Breast epithelium (tissue), 4 donors: ENCODE data around the gene CFAP119. TPM values are rescaled to one million over a fixed set of nuclear protein-coding genes. Genes with fewer than 3 reads are reported as not detected.

Source experiments
- DNase-seq, 2 donors: peaks; one replicate each; pipeline ENCODE4 v3.0.0-alpha.2; 2019; ENCODE audit warnings: low spot score in 2 of 2
- H3K27ac ChIP-seq, 2 donors: fragments of 200-600 bp; sonication (generic) in 1 of 2; one replicate each; pipeline ENCODE4 v1.5.1; 2016 to 2019; ENCODE audit warnings: mild to moderate bottlenecking in 1 of 2
- H3K27me3 ChIP-seq, 2 donors: fragments of 200-600 bp; sonication (generic) in 1 of 2; one replicate each; pipeline versions ENCODE4 v1.5.1 to v1.6.0; 2017 to 2019; ENCODE audit warnings: control low read depth in 1 of 2, mild to moderate bottlenecking in 1 of 2
- H3K36me3 ChIP-seq: fragments of 200-600 bp; one replicate; pipeline ENCODE4 v1.5.1; 2019
- H3K4me1 ChIP-seq, 2 donors: fragments of 200-600 bp; sonication (generic); one replicate each; pipeline ENCODE4 v1.5.1; 2016 to 2019; ENCODE audit warnings: control low read depth in 1 of 2
- H3K4me3 ChIP-seq, 3 donors: fragments of 200-600 bp; sonication (generic); 1 replicate in 2 of 3; 2 replicates in 1 of 3; pipeline ENCODE4 v1.5.1; 2016 to 2019; ENCODE audit warnings: mild to moderate bottlenecking in 3 of 3, moderate library complexity in 2 of 3
- H3K9me3 ChIP-seq, 2 donors: fragments of 200-600 bp; sonication (generic) in 1 of 2; one replicate each; pipeline ENCODE4 v1.5.1; 2016 to 2019; ENCODE audit warnings: control low read depth in 1 of 2
- CTCF ChIP-seq, 3 donors: fragments of 450-650 bp; IDR thresholded peaks; one replicate each; pipeline ENCODE4 v1.5.1; 2016 to 2017; ENCODE audit warnings: antibody characterized with exemption in 3 of 3, mild to moderate bottlenecking in 3 of 3, moderate library complexity in 3 of 3
- POLR2A ChIP-seq: fragments of 450-650 bp; IDR thresholded peaks from one replicate; pipeline ENCODE4 v1.6.1; 2016; ENCODE audit warnings: antibody characterized with exemption, mild to moderate bottlenecking, moderate library complexity
- POLR2AphosphoS5 ChIP-seq, 3 donors: sonication (generic); formaldehyde crosslinking; IDR thresholded peaks; one replicate each; pipeline ENCODE4 v1.6.1; 2017; ENCODE audit warnings: antibody characterized with exemption in 3 of 3
- intact Hi-C: fragments of 100-400 bp; cut with DNase I; formaldehyde crosslinking; loops from one replicate; pipeline ENCODE4 v1.15.1; 2023; ENCODE audit warnings: low total_unique reads
- total RNA-seq, 3 donors: library from RNA; depleted of rRNA; stranded (reverse); fragments of >200 nt; gene quantifications; one replicate each; pipeline ENCODE4 v1.1.0, GENCODE V29; 2016

CFAP119 gene
- total RNA-seq, 3 donors from 2014 or later, result 1.4 to 17.1 (median 13.4) TPM

GRCh38 chr16:30787613-30788378 is 25.9 kb upstream of the CFAP119 start:
- Histone ChIP-seq H3K36me3 (peaks cover 10% of the 10 kb centered on the region), H3K4me3 (peak overlapping the region; percentile 93 to 97 (median 96)), H3K9me3 (no peaks in the 10 kb centered on the region), H3K27me3 (no peaks in the 10 kb centered on the region), H3K4me1 (peaks cover 0 to 6% of the 10 kb centered on the region in 2 donors), H3K27ac (peak overlapping the region; percentile 91)
- intact Hi-C loops, result no loop called here
- DNase-seq, result no peak
- no peak for TF ChIP-seq POLR2AphosphoS5 (IDR thresholded peaks at IDR 0.05)
- TF ChIP-seq CTCF (IDR thresholded peaks at IDR 0.05), result no peak
- no peak for TF ChIP-seq POLR2A

GRCh38 chr16:30786936-30787612 is 25.2 kb upstream of the CFAP119 start, which contains the start of gene ZNF629:
Gene ZNF629 (minus strand): TSS chr16:30787205. CDS start chr16:30784482, 2,723 bp downstream.
- no peak for TF ChIP-seq POLR2A
- peak in 1 of 3 donors; percentile 26 for TF ChIP-seq POLR2AphosphoS5 (IDR thresholded peaks at IDR 0.05)
- peak in 1 of 3 donors; percentile 25 for TF ChIP-seq CTCF (IDR thresholded peaks at IDR 0.05)
- intact Hi-C loops, result no loop called here
- Histone ChIP-seq H3K9me3 (no peaks in the 10 kb centered on the region), H3K36me3 (peaks cover 11% of the 10 kb centered on the region), H3K4me1 (peaks cover 0 to 6% of the 10 kb centered on the region in 2 donors), H3K27ac (peak within 1 kb of the TSS; percentile 91), H3K4me3 (peak within 1 kb of the TSS; percentile 93 to 97 (median 96)), H3K27me3 (no peaks in the 10 kb centered on the region)
- DNase-seq, result peak; percentile 54 to 74

DNA sequence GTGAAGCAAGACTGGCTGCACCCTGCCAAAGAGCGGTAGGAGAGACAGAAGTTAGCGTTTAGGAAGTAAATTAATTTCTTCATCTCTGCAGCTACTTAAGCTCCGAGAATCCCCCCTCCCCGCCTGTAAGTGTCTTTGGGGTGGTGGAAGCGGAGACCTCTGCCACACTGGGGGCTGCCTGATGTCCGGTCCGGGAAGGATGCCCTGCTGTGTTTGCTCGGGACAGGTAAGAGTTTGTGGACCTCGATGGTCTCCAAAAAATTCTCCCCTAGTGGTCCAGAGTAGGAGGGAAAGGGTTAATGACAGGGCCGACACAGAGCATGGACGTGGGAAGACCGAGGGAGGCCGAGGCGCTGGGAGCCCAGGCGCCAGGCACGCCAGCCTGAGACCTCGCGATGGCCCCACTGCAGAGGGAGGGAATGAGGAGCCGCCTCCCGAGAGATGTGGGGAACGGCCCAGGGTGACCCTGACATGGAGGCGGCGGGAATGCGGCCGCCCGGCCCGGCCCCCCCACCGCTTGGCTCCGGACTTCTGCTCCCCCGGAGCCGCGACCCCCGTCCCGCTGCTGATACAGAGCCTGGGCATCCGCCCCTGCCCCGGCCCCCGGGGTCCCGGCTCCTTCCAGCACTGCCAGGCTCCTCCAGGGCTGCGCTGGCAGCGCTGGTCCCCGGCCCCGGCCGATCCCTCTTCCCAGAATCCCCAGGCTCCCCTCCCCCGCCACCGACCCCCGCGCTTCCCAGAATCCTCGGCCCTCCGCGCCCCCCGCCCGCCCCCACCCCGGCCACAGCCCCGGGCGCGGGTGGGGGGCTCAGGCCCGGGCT is 24.5 kb upstream of the CFAP119 start:
- H3K27me3 ChIP-seq, result no peaks in the 10 kb centered on the region
- peaks cover 0 to 6% of the 10 kb centered on the region in 2 donors for H3K4me1 ChIP-seq
- no peak for DNase-seq
- no peak for TF ChIP-seq CTCF (IDR thresholded peaks at IDR 0.05)
- no peak for TF ChIP-seq POLR2AphosphoS5 (IDR thresholded peaks at IDR 0.05)
- TF ChIP-seq POLR2A, result no peak
- H3K4me3 ChIP-seq, result peak overlapping the region; percentile 93 to 97 (median 96)
- intact Hi-C loops, result no loop called here
- H3K9me3 ChIP-seq, result no peaks in the 10 kb centered on the region
- peaks cover 11% of the 10 kb centered on the region for H3K36me3 ChIP-seq
- peak overlapping the region; percentile 91 for H3K27ac ChIP-seq

DNA sequence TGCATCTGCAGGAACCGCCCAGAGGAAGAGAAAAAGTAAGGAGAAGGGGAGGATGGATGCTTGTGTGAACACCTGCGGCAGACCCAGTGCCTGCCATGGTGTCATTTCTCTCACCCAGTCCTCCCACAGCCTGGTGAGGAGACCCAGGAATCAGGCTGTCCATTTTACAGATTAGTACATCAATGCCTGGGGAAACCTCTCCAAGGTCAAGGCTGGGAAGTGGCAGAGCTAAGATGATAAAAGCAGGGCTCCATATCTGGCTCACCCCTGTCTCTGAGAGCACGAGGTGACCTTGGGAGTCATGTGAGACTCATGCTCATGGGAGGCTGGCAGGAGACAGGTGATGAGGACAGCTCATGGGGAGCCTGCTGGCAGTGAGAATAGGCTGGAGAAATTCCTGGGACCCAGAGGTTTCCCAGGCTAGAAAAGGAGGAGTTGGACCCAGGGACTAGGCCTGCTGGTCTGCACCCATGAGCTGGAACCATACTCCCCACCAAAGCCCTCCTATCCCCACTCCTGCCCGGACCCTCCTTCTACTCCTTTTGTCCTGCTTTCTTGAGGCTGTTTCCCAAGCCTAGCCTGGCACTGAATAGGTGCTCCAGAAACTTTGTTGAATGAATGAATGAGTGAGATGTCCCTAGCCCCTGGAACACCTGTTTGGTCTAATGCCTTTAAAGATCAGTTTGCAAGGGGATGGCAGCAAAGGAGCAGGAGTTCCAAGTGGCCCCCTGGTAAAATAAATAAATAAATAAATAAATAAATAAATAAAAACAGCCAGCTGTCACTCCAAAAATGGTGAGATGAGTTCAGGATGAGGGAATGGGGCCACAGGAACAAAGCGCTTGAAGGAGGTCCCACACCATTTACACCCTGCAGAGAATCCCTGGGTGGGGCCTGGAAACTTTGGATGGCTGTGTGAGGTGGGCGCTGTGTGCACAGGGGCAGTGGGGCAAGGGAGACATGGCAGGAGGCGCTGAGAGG is 23.6 kb upstream of the CFAP119 start:
- peak overlapping the region; percentile 93 to 97 (median 96) for H3K4me3 ChIP-seq
- peak overlapping the region in 1 of 2 donors; percentile 91 for H3K27ac ChIP-seq
- no peaks in the 10 kb centered on the region for H3K27me3 ChIP-seq
- DNase-seq, result no peak
- TF ChIP-seq POLR2AphosphoS5 (IDR thresholded peaks at IDR 0.05) (no peak), POLR2A (no peak), CTCF (IDR thresholded peaks at IDR 0.05) (no peak)
- intact Hi-C loops, result no loop called here
- peaks cover 11% of the 10 kb centered on the region for H3K36me3 ChIP-seq
- H3K9me3 ChIP-seq, result no peaks in the 10 kb centered on the region
- H3K4me1 ChIP-seq, result peaks cover 0 to 6% of the 10 kb centered on the region in 2 donors
